ENCODE results near the gene VTI1B.

DNA sequence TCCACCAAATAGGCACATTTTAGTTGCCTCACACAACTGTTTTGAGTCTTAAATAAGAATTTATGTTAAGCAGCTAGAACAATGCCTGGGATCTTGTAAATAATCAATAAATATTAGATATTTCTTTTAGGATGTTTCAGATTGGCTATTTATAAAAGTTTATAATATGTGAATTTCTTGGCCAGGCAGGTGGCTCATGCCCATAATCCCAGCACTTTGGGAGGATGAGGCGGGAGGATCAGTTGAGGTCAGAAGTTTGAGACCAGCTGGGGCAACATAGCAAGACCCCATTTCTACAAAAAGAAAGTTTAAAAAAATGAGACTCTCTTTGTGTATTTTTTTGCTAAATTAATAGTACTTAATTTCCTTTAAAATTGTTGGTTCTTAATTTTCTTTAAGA is 33.0 kb downstream of the VTI1B start:
- TF ChIP-seq POLR2A (IDR thresholded peaks at IDR 0.05; ENCODE audit: low read length) = no peak
- no peak for TF ChIP-seq GATA1 (IDR thresholded peaks at IDR 0.05; ENCODE audit: low read depth, low read length)

Measured in erythroblast (primary cell).